HFFc6 (cell line): ENCODE data around the gene NIPBL. TPM values are rescaled to one million over a fixed set of nuclear protein-coding genes. Genes with fewer than 3 reads are reported as not detected.
"Not testable (repeated sequence)": the region's sequence is repeated elsewhere in the genome, so short reads cannot be mapped to it uniquely, and the experiment has no call there.

Experiments used
- DNase-seq: peaks from one replicate; pipeline ENCODE4 v3.0.0-alpha.2; 2018
- H3K27ac Mint-ChIP-seq: 2 replicates; pipeline ENCODE4 v1.8.0; 2020; ENCODE audit warnings: mild to moderate bottlenecking, mixed read lengths
- H3K27me3 Mint-ChIP-seq: 2 replicates; pipeline ENCODE4 v1.8.0; 2021; ENCODE audit warnings: mild to moderate bottlenecking, moderate library complexity, mixed read lengths; ENCODE audit not compliant: insufficient read depth
- H3K36me3 Mint-ChIP-seq: 2 replicates; pipeline ENCODE4 v1.8.0; 2021; ENCODE audit warnings: low read depth, mixed read lengths
- H3K4me1 Mint-ChIP-seq: 2 replicates; pipeline ENCODE4 v1.8.0; 2020; ENCODE audit warnings: low read depth, mixed read lengths
- H3K4me3 Mint-ChIP-seq: 2 replicates; pipeline ENCODE4 v1.8.0; 2020; ENCODE audit warnings: mild to moderate bottlenecking, moderate library complexity, mixed read lengths
- H3K9me3 Mint-ChIP-seq: 2 replicates; pipeline ENCODE4 v1.8.0; 2020; ENCODE audit warnings: mild to moderate bottlenecking, mixed read lengths
- CTCF ChIP-seq: fragments of 200-600 bp; sonication (generic); IDR thresholded peaks from 2 replicates; pipeline ENCODE4 v1.5.0; 2021; ENCODE audit warnings: antibody characterized with exemption, mild to moderate bottlenecking
- total RNA-seq, 6 experiments: library from RNA; stranded (reverse); fragmentation: NEBNext Ultra II Directional; extraction: Animal tissue kit (Norgen Biotek cat#: 25700); gene quantifications; 2 replicates in 1 of 6; 3 replicates in 5 of 6; pipeline ENCODE4 v1.2.3, GENCODE V29; 2021

The NIPBL gene
- total RNA-seq, 6 experiments from 2014 or later, result 31.6 to 35.7 (median 32.6) TPM

GRCh38 chr5:36908544-36909260 is 32.1 kb downstream of the NIPBL start:
- Mint-ChIP-seq H3K9me3 (no peaks in the 10 kb centered on the region), H3K4me3 (no peak overlapping the region), H3K4me1 (peaks cover 1% of the 10 kb centered on the region), H3K27ac (no peak overlapping the region), H3K36me3 (no peaks in the 10 kb centered on the region; the same call in 1 of the 2 replicates), H3K27me3 (no peaks in the 10 kb centered on the region)
- DNase-seq, result no peak
- no peak for TF ChIP-seq CTCF

- Mint-ChIP-seq H3K36me3 (peaks cover 8% of the 10 kb centered on the region; the same call in 1 of the 2 replicates), H3K4me3 (no peak overlapping the region), H3K9me3 (peaks cover 6% of the 10 kb centered on the region), H3K27me3 (no peaks in the 10 kb centered on the region), H3K4me1 (peaks cover 12% of the 10 kb centered on the region), H3K27ac (no peak overlapping the region)
- DNase-seq, result no peak
- TF ChIP-seq CTCF, result no peak
Measured at GRCh38 chr5:36915653-36916052, 39.1 kb downstream of the NIPBL start.

GRCh38 chr5:36916614-36917013 is 40.0 kb downstream of the NIPBL start:
- H3K27me3 Mint-ChIP-seq, H3K9me3 Mint-ChIP-seq, DNase-seq, H3K27ac Mint-ChIP-seq, H3K36me3 Mint-ChIP-seq, H3K4me3 Mint-ChIP-seq: not testable (repeated sequence)
- H3K4me1 Mint-ChIP-seq, result peaks cover 12% of the 10 kb centered on the region

GRCh38 chr5:36917358-36917757 is 40.8 kb downstream of the NIPBL start:
- not testable (repeated sequence) for DNase-seq, H3K27me3 Mint-ChIP-seq, H3K4me3 Mint-ChIP-seq, H3K9me3 Mint-ChIP-seq, H3K36me3 Mint-ChIP-seq, H3K27ac Mint-ChIP-seq
- peaks cover 12% of the 10 kb centered on the region for H3K4me1 Mint-ChIP-seq

GRCh38 chr5:36919238-36919637 is 42.7 kb downstream of the NIPBL start:
- TF ChIP-seq CTCF, result no peak
- Mint-ChIP-seq H3K36me3 (peaks cover 8% of the 10 kb centered on the region; the same call in 1 of the 2 replicates), H3K9me3 (peaks cover 6% of the 10 kb centered on the region), H3K4me1 (peaks cover 12% of the 10 kb centered on the region), H3K27ac (no peak overlapping the region), H3K27me3 (no peaks in the 10 kb centered on the region), H3K4me3 (no peak overlapping the region)
- no peak for DNase-seq

DNA sequence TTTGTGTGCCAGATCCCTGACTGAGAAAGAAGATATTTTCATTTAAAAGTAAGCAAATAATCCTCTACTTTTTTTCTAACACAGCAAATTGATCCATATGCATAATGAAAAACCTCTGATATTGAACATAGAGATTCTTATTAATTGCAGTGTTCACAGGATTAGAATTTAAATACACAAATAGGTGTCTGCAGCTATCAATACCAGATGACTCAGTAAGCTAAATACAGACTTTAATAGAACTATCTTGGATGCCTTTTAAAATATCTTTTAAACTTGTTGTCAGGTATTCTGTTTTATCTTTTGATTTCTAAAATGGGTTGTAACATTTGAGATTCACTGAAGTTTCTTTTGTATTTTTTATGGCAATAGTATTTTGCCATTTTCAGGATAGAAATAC is 43.1 kb downstream of the NIPBL start:
- no peak for TF ChIP-seq CTCF
- Mint-ChIP-seq H3K4me3 (no peak overlapping the region), H3K27ac (no peak overlapping the region), H3K36me3 (peaks cover 8% of the 10 kb centered on the region; the same call in 1 of the 2 replicates), H3K9me3 (peaks cover 6% of the 10 kb centered on the region), H3K27me3 (no peaks in the 10 kb centered on the region), H3K4me1 (peaks cover 12% of the 10 kb centered on the region)
- DNase-seq, result no peak
